IMR-90 (cell line): ENCODE data around the gene SPRED3. TPM values are rescaled to one million over a fixed set of nuclear protein-coding genes. Genes with fewer than 3 reads are reported as not detected.

ENCODE experiments used
- ATAC-seq: fragments of 200-7000 bp; cut with Tn5 transposase; 2 replicates; pipeline ENCODE4 v1.9.1; 2020; ENCODE audit warnings: low read depth, mild to moderate bottlenecking, moderate library complexity
- BruUV-seq: library from RNA; stranded (reverse); fragments of 400-500 nt; replicated peaks from 2 replicates; lab custom pipeline; 2021; lab: Mats Ljungman, UMichigan
- CTCF ChIA-PET: fragments of 300-600 bp; formaldehyde crosslinking; extraction: SDS; loops from one replicate; lab custom pipeline; 2021; ENCODE audit warnings: antibody characterized with exemption; lab: Yijun Ruan, JAX
- POLR2A ChIA-PET: fragments of 300-600 bp; sonication (Branson Sonifier 250); formaldehyde crosslinking; loops from one replicate; lab custom pipeline; 2022; ENCODE audit warnings: antibody characterized with exemption; ENCODE audit not compliant: unreplicated experiment; lab: Charles Lee
- DNase-seq: peaks from one replicate; pipeline ENCODE4 v3.0.0; 2013
- H2AFZ ChIP-seq: replicated peaks from 2 replicates; pipeline ENCODE3; 2013; ENCODE audit warnings: low read length, mild to moderate bottlenecking; ENCODE audit not compliant: poor library complexity
- H2AK5ac ChIP-seq: 2 replicates; pipeline ENCODE4 v1.6.1; 2013; ENCODE audit warnings: low read depth, low read length, inconsistent platforms
- H2AK9ac ChIP-seq: replicated peaks from 2 replicates; pipeline ENCODE3; 2013; ENCODE audit warnings: mild to moderate bottlenecking, low read depth, low read length, moderate library complexity; ENCODE audit not compliant: poor library complexity
- H2BK120ac ChIP-seq: 2 replicates; pipeline ENCODE4 v1.6.1; 2013; ENCODE audit warnings: low read depth, low read length, inconsistent platforms
- H2BK15ac ChIP-seq: 3 replicates; pipeline ENCODE4 v1.6.1; 2013; ENCODE audit warnings: low read depth, low read length, inconsistent platforms
- H2BK20ac ChIP-seq: 2 replicates; pipeline ENCODE4 v1.6.1; 2013; ENCODE audit warnings: low read depth, mild to moderate bottlenecking, inconsistent platforms, low read length, moderate library complexity
- H2BK5ac ChIP-seq: 2 replicates; pipeline ENCODE4 v1.6.1; 2013; ENCODE audit warnings: mild to moderate bottlenecking, low read depth, low read length, inconsistent platforms; ENCODE audit not compliant: poor library complexity, severe bottlenecking
- H3K14ac ChIP-seq: replicated peaks from 2 replicates; pipeline ENCODE4 v1.6.1; 2013; ENCODE audit warnings: low read depth, low read length, inconsistent platforms
- H3K18ac ChIP-seq: 2 replicates; pipeline ENCODE4 v1.6.1; 2013; ENCODE audit warnings: low read depth, low read length, control low read depth
- H3K23ac ChIP-seq: 2 replicates; pipeline ENCODE4 v1.6.1; 2013; ENCODE audit warnings: low read depth, low read length, inconsistent platforms
- H3K27ac ChIP-seq: 2 replicates; pipeline ENCODE4 v1.5.1; 2013; ENCODE audit warnings: mild to moderate bottlenecking, control low read depth, low read length; ENCODE audit not compliant: insufficient read depth
- H3K27me3 ChIP-seq: 2 replicates; pipeline ENCODE4 v1.6.1; 2013; ENCODE audit warnings: low read length; ENCODE audit not compliant: control insufficient read depth, insufficient read depth
- H3K36me3 ChIP-seq: 2 replicates; pipeline ENCODE4 v1.6.1; 2013; ENCODE audit warnings: low read length, mixed read lengths; ENCODE audit not compliant: control insufficient read depth, insufficient read depth
- H3K4ac ChIP-seq: 2 replicates; pipeline ENCODE4 v1.6.1; 2013; ENCODE audit warnings: low read depth, low read length, inconsistent platforms
- H3K4me1 ChIP-seq: 2 replicates; pipeline ENCODE4 v1.6.1; 2013; ENCODE audit warnings: low read length, mixed read lengths; ENCODE audit not compliant: control insufficient read depth, insufficient read depth
- H3K4me2 ChIP-seq: 2 replicates; pipeline ENCODE4 v1.6.1; 2013; ENCODE audit warnings: low read depth, mild to moderate bottlenecking, control low read depth, low read length, moderate library complexity
- H3K4me3 ChIP-seq: 2 replicates; pipeline ENCODE4 v1.5.1; 2013; ENCODE audit warnings: low read depth, mild to moderate bottlenecking, control low read depth, low read length, moderate library complexity; ENCODE audit not compliant: insufficient read depth
- H3K56ac ChIP-seq: 2 replicates; pipeline ENCODE4 v1.6.1; 2013; ENCODE audit warnings: low read length, inconsistent platforms; ENCODE audit not compliant: insufficient read depth; ENCODE audit errors: extremely low read depth
- H3K79me1 ChIP-seq, 2 experiments: 2 replicates each; pipeline ENCODE4 v1.6.1; 2013; ENCODE audit warnings: low read length in 2 of 2, inconsistent platforms in 1 of 2, low read depth in 1 of 2
- H3K9ac ChIP-seq: 2 replicates; pipeline ENCODE4 v1.6.1; 2013; ENCODE audit warnings: low read depth, low read length, control low read depth
- H3K9me1 ChIP-seq: 2 replicates; pipeline ENCODE4 v1.6.1; 2013; ENCODE audit warnings: low read length, inconsistent platforms; ENCODE audit not compliant: insufficient read depth
- H3K9me3 ChIP-seq: 2 replicates; pipeline ENCODE4 v1.6.1; 2013; ENCODE audit warnings: low read length; ENCODE audit not compliant: control insufficient read depth, insufficient read depth
- H4K20me1 ChIP-seq: 2 replicates; pipeline ENCODE4 v1.6.1; 2013; ENCODE audit warnings: low read length, inconsistent platforms; ENCODE audit not compliant: insufficient read depth
- H4K5ac ChIP-seq: 2 replicates; pipeline ENCODE4 v1.6.1; 2013; ENCODE audit warnings: mild to moderate bottlenecking, low read depth, low read length, control low read depth
- H4K8ac ChIP-seq, 2 experiments: 2 replicates each; pipeline ENCODE4 v1.6.1; 2013; ENCODE audit warnings: low read depth in 2 of 2, low read length in 2 of 2, control low read depth in 1 of 2, inconsistent platforms in 1 of 2
- H4K91ac ChIP-seq: 2 replicates; pipeline ENCODE4 v1.6.1; 2013; ENCODE audit warnings: low read depth, low read length, inconsistent platforms; ENCODE audit not compliant: insufficient read depth
- CEBPB ChIP-seq: IDR thresholded peaks from 2 replicates; pipeline ENCODE4 v1.6.1; 2012; ENCODE audit warnings: low read depth, low read length, improper control_type of control experiment
- CHD1 ChIP-seq: IDR thresholded peaks from 2 replicates; pipeline ENCODE4 v1.6.1; 2012; ENCODE audit warnings: low read depth, low read length, improper control_type of control experiment
- CTCF ChIP-seq: conservative IDR thresholded peaks from 2 replicates; pipeline ENCODE4 v1.5.1; 2012; ENCODE audit warnings: mild to moderate bottlenecking, low read depth, low read length, improper control_type of control experiment
- ELK1 ChIP-seq: fragments of 150-350 bp; IDR thresholded peaks from 2 replicates; pipeline ENCODE4 v1.6.1; 2016; ENCODE audit warnings: low read depth, mild to moderate bottlenecking, low read length, moderate library complexity, borderline replicate concordance
- FOS ChIP-seq: fragments of 150-350 bp; IDR thresholded peaks from 2 replicates; pipeline ENCODE4 v1.6.1; 2016; ENCODE audit warnings: low read depth, low read length
- MAFK ChIP-seq: IDR thresholded peaks from 2 replicates; pipeline ENCODE4 v1.6.1; 2012; ENCODE audit warnings: low read depth, low read length, improper control_type of control experiment
- MAZ ChIP-seq: IDR thresholded peaks from 2 replicates; pipeline ENCODE4 v1.6.1; 2012; ENCODE audit warnings: low read depth, mild to moderate bottlenecking, low read length, improper control_type of control experiment, moderate library complexity, borderline replicate concordance
- MXI1 ChIP-seq: IDR thresholded peaks from 2 replicates; pipeline ENCODE4 v1.6.1; 2012; ENCODE audit warnings: low read depth, mild to moderate bottlenecking, low read length, moderate library complexity, borderline replicate concordance
- NFE2L2 ChIP-seq: fragments of 150-350 bp; IDR thresholded peaks from 2 replicates; pipeline ENCODE4 v1.6.1; 2016; ENCODE audit warnings: low read depth, mild to moderate bottlenecking, low read length
- POLR2A ChIP-seq: IDR thresholded peaks from 2 replicates; pipeline ENCODE4 v1.6.1; 2012; ENCODE audit warnings: mild to moderate bottlenecking, low read depth, low read length
- RAD21 ChIP-seq: IDR thresholded peaks from 2 replicates; pipeline ENCODE4 v1.6.1; 2012; ENCODE audit warnings: low read length, improper control_type of control experiment
- RCOR1 ChIP-seq: IDR thresholded peaks from 2 replicates; pipeline ENCODE4 v1.6.1; 2012; ENCODE audit warnings: mild to moderate bottlenecking, low read length, improper control_type of control experiment; ENCODE audit not compliant: insufficient replicate concordance
- SMC3 ChIP-seq: fragments of 150-350 bp; IDR thresholded peaks from 2 replicates; pipeline ENCODE4 v1.6.1; 2016; ENCODE audit warnings: low read depth, mild to moderate bottlenecking, antibody characterized with exemption, low read length, moderate library complexity
- USF2 ChIP-seq: fragments of 150-350 bp; IDR thresholded peaks from 2 replicates; pipeline ENCODE4 v1.6.1; 2017; ENCODE audit warnings: mild to moderate bottlenecking, antibody characterized with exemption, low read length, low read depth
- WGBS, 2 experiments: methylation state at CpG; one replicate each; pipeline versions ENCODE4 v1.1.5 to v1.1.7; 2013; ENCODE audit warnings: missing lambda C conversion rate in 2 of 2; ENCODE audit not compliant: insufficient read length in 1 of 2; ENCODE audit errors: extremely low coverage in 2 of 2; 5-methylcytosine and 5-hydroxymethylcytosine counted together
- dilution Hi-C: fragments of 300-500 bp; cut with HindIII; formaldehyde crosslinking; loops from one replicate; pipeline ENCODE4 v1.14.3; 2018; ENCODE audit warnings: low sequenced_read_pairs; ENCODE audit not compliant: unreplicated experiment
- in situ Hi-C: fragments of 300-500 bp; cut with MboI; formaldehyde crosslinking; loops from 3 replicates; pipeline ENCODE4 v1.14.3; 2019; ENCODE audit warnings: low sequenced_read_pairs, inconsistent platforms, mixed read lengths
- intact Hi-C: fragments of 100-400 bp; cut with micrococcal nuclease; formaldehyde crosslinking; loops from 2 replicates; pipeline ENCODE4 v1.10.0; 2022
- polyA plus RNA-seq, 3 experiments: library from polyadenylated mRNA; depleted of rRNA; stranded (reverse); fragments of >200 nt; gene quantifications; 2 replicates each; pipeline ENCODE4 v1.2.3, GENCODE V29; 2012; ENCODE audit warnings: low replicate concordance in 1 of 3
- total RNA-seq: library from RNA; depleted of rRNA; stranded (reverse); fragments of >200 nt; gene quantifications from 2 replicates; pipeline ENCODE4 v1.2.3, GENCODE V29; 2012

The SPRED3 gene
- total and polyA plus RNA-seq, 2 of the 4 experiments (the other 2 are of a cell fraction), result 0.90 to 7.9 TPM

GRCh38 chr19:38417146-38417543, 28.6 kb downstream of the SPRED3 start:
- TF ChIP-seq CEBPB, result no peak
- TF ChIP-seq ELK1, result no peak
- TF ChIP-seq SMC3, result no peak
- TF ChIP-seq MAZ, result no peak
- TF ChIP-seq CHD1, result no peak
- no peak for TF ChIP-seq MAFK
- TF ChIP-seq FOS, result no peak
- TF ChIP-seq POLR2A, result no peak
- TF ChIP-seq RCOR1, result no peak
- no peak for TF ChIP-seq CTCF
- TF ChIP-seq USF2, result no peak
- no peak for TF ChIP-seq MXI1
- TF ChIP-seq NFE2L2, result no peak
- TF ChIP-seq RAD21, result no peak
- Histone ChIP-seq H3K27ac (no peak overlapping the region), H3K4ac (no peak overlapping the region), H2AK9ac (no peak overlapping the region), H3K9me3 (no peaks in the 10 kb centered on the region), H3K23ac (no peak overlapping the region), H2BK20ac (no peak overlapping the region), H3K4me3 (no peak overlapping the region), H3K27me3 (peaks cover 27% of the 10 kb centered on the region), H4K8ac (no peak overlapping the region), H3K14ac (no peak overlapping the region), H4K20me1 (no peaks in the 10 kb centered on the region), H2BK5ac (no peak overlapping the region), H3K4me1 (no peaks in the 10 kb centered on the region), H3K18ac (no peak overlapping the region), H3K9me1 (peaks cover 6% of the 10 kb centered on the region; the same call in 1 of the 2 replicates), H3K9ac (no peak overlapping the region), H3K56ac (no peak overlapping the region), H4K91ac (no peak overlapping the region), H2AK5ac (no peak overlapping the region), H3K4me2 (no peak overlapping the region), H2BK15ac (no peak overlapping the region), H3K79me1 (no peaks in the 10 kb centered on the region), H4K5ac (no peak overlapping the region), H2AFZ (no peak overlapping the region), H3K36me3 (no peaks in the 10 kb centered on the region), H2BK120ac (no peak overlapping the region)
- no peak for ATAC-seq
- ChIA-PET POLR2A (no interaction called here), CTCF (interaction anchor here (1.0 kb wide), 1 partner anchor 12 kb away, joined by 4 read pairs; no protein-coding TSS in a partner anchor)
- 58% methylated on average over 8 of the region's 8 CpGs; no CpG with 5 or more reads in 1 of the 2 experiments for WGBS, 2 experiments
- intact Hi-C loops, result no loop called here
- dilution Hi-C loops, result no loop called here
- DNase-seq, result no peak
- in situ Hi-C loops, result loop anchor here (25.0 kb wide), 1 partner anchor 520 kb away; the partner anchor contains the start of genes MRPS12 and SARS2
- no TSS peak for BruUV-seq
